Mucosa of stomach (tissue), 1 donor: ENCODE data around the gene PSD2.

ENCODE experiments used
- H3K27me3 ChIP-seq: one replicate; pipeline ENCODE4 v1.7.0; 2013; ENCODE audit warnings: mild to moderate bottlenecking, low read length; ENCODE audit not compliant: control insufficient read depth, insufficient read depth
- H3K36me3 ChIP-seq: one replicate; pipeline ENCODE4 v1.7.0; 2013; ENCODE audit warnings: low read length; ENCODE audit not compliant: control insufficient read depth, insufficient read depth
- H3K4me1 ChIP-seq: one replicate; pipeline ENCODE4 v1.7.0; 2013; ENCODE audit warnings: mild to moderate bottlenecking, low read length; ENCODE audit not compliant: control insufficient read depth, insufficient read depth
- H3K4me3 ChIP-seq: one replicate; pipeline ENCODE4 v1.7.0; 2013; ENCODE audit warnings: low read length
- H3K9ac ChIP-seq: one replicate; pipeline ENCODE4 v1.7.0; 2013; ENCODE audit warnings: mild to moderate bottlenecking, low read length, moderate library complexity
- H3K9me3 ChIP-seq: one replicate; pipeline ENCODE4 v1.7.0; 2013; ENCODE audit warnings: mild to moderate bottlenecking, low read length, moderate library complexity; ENCODE audit not compliant: control insufficient read depth
- donor health status: Pancreatic carcinoma.

Gene PSD2

DNA sequence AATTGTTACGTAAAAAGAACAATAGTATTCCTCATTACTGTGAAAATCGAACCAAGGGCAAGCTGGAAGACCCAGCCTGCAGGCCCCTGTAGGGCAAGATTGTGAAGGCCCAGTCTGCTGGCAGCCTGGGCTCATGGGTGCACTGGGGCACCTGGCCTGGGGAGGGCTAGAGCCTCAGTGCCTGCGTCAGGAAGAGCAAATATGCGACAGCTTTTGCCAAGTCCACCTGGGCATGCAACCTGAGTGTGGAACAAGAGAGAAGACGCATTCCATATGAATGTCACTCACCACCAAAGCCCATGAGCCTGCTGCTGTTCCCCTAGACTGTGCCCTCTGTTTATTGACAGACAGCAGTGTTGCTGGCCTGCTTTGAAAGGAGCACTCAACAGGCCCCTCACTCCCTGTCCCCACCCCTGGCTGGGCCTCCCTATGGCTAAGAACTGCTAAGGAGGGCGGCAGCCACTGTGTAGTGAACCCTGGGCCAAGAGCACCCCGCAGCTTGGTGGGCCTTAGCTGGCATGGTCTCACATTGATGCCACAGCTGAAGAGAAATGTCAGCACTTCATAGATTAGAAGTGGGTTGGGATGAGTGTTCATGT is 28.2 kb downstream of the PSD2 start:
- Histone ChIP-seq H3K36me3 (no peaks in the 10 kb centered on the region), H3K9ac (no peak overlapping the region), H3K27me3 (peaks cover 5% of the 10 kb centered on the region), H3K4me1 (no peaks in the 10 kb centered on the region), H3K4me3 (no peak overlapping the region), H3K9me3 (no peaks in the 10 kb centered on the region)

- no peaks in the 10 kb centered on the region for H3K36me3 ChIP-seq
- no peaks in the 10 kb centered on the region for H3K4me1 ChIP-seq
- no peaks in the 10 kb centered on the region for H3K27me3 ChIP-seq
- H3K9me3 ChIP-seq, result no peaks in the 10 kb centered on the region
- H3K4me3 ChIP-seq, result no peak overlapping the region
- H3K9ac ChIP-seq, result no peak overlapping the region
Measured at GRCh38 chr5:139825690-139826089, 30.1 kb downstream of the PSD2 start.

DNA sequence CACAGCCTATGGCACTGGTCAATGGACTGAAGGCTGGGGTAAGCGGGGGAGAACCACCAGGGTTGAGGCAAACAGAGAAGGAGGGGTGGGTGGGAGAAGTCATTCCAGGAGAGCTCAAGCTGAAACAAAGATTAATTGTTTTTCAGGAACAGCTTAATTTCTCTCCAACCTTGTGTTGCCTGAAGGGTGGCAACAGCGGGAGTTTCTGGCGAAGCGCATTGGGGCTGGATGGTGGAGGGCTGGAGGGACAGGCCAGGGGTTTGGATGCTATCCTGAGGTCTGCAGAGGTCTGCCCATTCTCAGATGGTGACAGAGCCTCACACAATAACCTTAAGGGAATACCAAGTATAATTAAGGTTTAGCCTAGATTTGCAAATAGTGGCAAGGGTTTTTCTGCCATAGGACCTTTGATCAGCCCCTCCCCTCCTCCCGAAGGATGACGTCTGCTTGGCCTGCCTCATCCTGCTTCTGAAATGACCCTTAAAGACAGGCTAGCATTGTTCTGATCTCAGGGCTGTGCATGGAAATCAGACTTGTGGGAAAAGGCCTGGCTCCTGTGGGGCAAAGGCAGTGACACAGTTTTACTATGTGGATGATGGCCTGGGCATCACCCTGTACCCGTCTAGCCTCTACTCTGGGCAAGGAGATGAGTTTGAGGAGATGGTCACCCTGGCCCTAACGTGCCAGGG is 32.7 kb downstream of the PSD2 start:
- Histone ChIP-seq H3K4me1 (no peaks in the 10 kb centered on the region), H3K9ac (no peak overlapping the region), H3K36me3 (no peaks in the 10 kb centered on the region), H3K4me3 (no peak overlapping the region), H3K9me3 (no peaks in the 10 kb centered on the region), H3K27me3 (peaks cover 9% of the 10 kb centered on the region)

GRCh38 chr5:139829471-139829870 is 33.9 kb downstream of the PSD2 start:
- Histone ChIP-seq H3K36me3 (no peaks in the 10 kb centered on the region), H3K9ac (no peak overlapping the region)

DNA sequence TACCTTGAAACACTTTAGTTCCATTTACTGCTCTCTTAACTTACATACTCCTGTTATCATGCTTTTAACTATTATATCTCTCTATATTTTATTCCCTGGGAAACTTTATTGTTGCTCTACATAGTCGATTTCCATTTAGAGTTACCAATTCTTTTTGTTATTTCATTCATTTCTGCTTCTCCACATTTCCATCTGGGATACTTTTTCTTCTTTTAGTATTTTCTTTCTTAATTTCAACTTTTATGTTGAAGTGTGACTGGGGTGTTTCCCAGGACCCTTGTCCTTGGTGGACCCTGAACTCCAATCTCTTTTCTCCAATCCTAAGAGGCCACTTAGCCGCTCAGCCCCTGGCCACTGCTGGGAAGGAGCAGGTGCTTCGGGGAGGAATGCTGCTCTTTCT is 36.0 kb downstream of the PSD2 start:
- Histone ChIP-seq H3K36me3 (no peaks in the 10 kb centered on the region), H3K27me3 (peaks cover 9% of the 10 kb centered on the region), H3K9me3 (no peaks in the 10 kb centered on the region), H3K9ac (no peak overlapping the region), H3K4me3 (no peak overlapping the region), H3K4me1 (no peaks in the 10 kb centered on the region)

More at GRCh38 chr5:139829471-139829870, 33.9 kb downstream of the PSD2 start:
- peaks cover 9% of the 10 kb centered on the region for H3K27me3 ChIP-seq
- no peaks in the 10 kb centered on the region for H3K9me3 ChIP-seq
- H3K4me1 ChIP-seq, result no peaks in the 10 kb centered on the region
- no peak overlapping the region for H3K4me3 ChIP-seq

- Histone ChIP-seq H3K4me3 (no peak overlapping the region), H3K9ac (no peak overlapping the region), H3K27me3 (peaks cover 9% of the 10 kb centered on the region), H3K9me3 (no peaks in the 10 kb centered on the region), H3K4me1 (no peaks in the 10 kb centered on the region), H3K36me3 (no peaks in the 10 kb centered on the region)
Measured at GRCh38 chr5:139833525-139833924, 37.9 kb downstream of the PSD2 start.

DNA sequence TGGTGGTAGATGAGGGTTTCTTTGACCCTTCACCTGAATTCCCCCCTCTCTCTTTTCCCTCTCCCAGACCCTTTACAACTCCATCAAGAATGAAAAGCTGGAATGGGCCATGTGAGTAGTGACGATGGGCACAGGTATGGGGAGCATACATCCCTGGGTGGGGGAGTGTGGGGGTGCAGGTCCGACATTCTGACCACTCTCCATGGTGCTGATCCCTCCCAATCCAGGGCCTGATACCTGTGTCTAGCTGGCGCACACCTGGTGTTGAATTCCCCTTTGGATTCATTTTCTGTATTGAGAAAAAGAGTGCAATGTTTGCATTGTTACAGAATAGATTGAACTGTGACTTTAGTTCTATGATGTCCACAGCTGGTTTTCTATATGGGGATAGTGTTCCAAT is 40.0 kb downstream of the PSD2 start:
- Histone ChIP-seq H3K4me3 (no peak overlapping the region), H3K4me1 (no peaks in the 10 kb centered on the region), H3K9me3 (no peaks in the 10 kb centered on the region), H3K9ac (no peak overlapping the region), H3K27me3 (peaks cover 9% of the 10 kb centered on the region), H3K36me3 (no peaks in the 10 kb centered on the region)

DNA sequence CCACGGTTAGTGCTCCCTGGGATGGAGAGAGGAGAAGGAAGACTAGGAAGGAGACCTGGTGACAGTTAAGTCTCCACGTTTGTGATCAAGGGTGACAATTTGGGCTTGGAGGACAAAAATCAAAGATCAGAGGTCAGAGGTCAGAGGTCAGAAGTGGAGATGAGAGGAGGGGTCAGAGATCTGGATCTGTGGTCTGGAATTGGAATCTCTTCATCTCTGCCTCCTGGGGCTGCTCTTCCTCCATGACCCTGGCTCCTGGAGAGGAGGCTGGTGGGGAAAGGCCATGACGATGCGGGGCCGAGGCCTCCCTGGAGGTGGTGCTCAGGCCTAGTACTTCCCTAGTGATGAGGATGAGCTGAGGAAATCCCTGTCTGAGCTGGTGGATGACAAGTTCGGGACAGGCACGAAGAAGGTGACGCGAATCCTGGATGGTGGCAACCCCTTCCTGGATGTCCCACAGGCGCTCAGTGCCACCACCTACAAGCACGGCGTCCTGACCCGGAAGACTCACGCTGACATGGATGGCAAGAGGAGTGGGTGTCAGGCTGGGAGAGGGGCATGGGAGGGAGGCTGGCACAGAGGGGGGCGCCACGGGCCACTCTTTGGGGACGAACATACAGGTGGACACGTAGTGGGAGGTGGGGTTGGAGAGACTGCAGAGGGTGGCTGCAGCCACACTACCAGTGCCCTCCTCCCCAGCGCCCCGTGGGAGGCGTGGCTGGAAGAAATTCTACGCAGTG is 41.0 kb downstream of the PSD2 start:
- Histone ChIP-seq H3K36me3 (no peaks in the 10 kb centered on the region), H3K9ac (no peak overlapping the region), H3K27me3 (peaks cover 9% of the 10 kb centered on the region), H3K4me3 (no peak overlapping the region), H3K4me1 (no peaks in the 10 kb centered on the region), H3K9me3 (no peaks in the 10 kb centered on the region)

DNA sequence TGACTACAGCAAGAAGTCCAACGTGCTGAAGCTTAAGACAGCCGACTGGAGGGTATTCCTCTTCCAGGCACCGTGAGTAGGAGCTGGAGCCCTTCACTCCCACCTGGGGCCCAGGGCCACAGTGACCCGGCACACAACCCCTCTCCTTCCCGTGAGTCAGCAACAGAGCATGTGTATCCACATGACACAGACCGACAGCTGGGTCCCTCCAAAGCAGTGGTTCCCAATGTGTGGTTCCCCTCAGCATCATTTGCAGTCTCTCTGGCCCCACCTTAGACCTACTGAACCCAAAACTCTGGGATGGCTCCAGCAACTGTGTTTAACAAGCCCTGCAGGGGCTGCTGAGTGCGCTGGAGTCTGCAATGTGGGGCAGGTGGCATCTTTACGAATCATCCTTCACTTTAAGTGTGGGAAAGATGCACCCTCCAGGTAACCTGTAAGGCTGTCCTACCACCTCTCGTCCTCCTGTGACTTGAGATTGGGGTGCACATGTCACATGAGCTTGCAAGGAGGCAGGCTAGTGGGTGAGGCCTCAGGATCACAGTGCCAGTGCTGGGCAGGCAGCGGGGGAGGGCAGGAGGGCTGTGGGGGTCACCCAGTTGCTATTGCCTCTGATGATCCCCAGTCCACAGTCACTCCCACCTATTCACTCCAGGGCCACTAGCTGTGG is 42.2 kb downstream of the PSD2 start:
- Histone ChIP-seq H3K36me3 (no peaks in the 10 kb centered on the region), H3K9ac (no peak overlapping the region), H3K9me3 (no peaks in the 10 kb centered on the region), H3K27me3 (peaks cover 3% of the 10 kb centered on the region), H3K4me3 (no peak overlapping the region), H3K4me1 (no peaks in the 10 kb centered on the region)

DNA sequence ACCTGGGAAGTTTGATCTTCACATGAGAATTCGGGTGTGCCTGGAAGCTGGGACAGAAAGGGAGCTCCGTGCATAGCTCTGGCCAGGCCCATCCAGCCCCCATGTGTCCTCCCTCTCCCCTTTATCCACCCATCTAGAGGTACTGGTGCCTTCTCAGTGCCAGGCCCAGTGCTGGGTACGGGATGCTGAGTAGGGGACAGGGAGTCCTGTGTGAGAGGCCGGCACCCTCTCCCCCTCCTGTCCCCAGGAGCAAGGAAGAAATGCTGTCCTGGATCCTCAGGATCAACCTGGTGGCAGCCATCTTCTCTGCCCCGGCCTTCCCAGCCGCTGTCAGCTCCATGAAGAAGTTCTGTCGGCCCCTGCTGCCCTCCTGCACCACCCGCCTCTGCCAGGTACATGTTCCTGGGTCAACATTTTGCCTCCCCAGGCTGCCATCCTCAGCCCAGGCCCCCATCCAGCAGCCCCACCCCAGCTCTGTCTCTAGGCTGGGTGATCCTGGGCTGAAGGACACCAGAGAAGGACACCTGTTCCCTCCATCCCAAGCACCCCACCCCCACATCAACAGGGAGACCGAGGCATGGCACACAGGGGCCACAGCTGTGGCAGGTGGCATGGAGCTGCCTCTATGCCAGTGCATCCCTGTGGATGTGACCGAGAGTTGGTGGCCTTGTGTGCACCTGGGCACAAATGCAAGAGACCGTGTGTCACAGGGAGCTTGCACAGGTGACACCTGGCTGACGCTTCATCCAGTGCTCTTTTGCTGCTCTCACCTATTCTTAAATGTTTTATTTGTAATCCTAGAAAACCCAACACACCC is 43.0 kb downstream of the PSD2 start:
- Histone ChIP-seq H3K9me3 (no peaks in the 10 kb centered on the region), H3K36me3 (no peaks in the 10 kb centered on the region), H3K9ac (no peak overlapping the region), H3K4me1 (no peaks in the 10 kb centered on the region), H3K27me3 (no peaks in the 10 kb centered on the region), H3K4me3 (no peak overlapping the region)

GRCh38 chr5:139839232-139839815 is 43.7 kb downstream of the PSD2 start:
- Histone ChIP-seq H3K36me3 (no peaks in the 10 kb centered on the region), H3K9me3 (no peaks in the 10 kb centered on the region), H3K9ac (no peak overlapping the region), H3K4me3 (no peak overlapping the region), H3K4me1 (no peaks in the 10 kb centered on the region), H3K27me3 (no peaks in the 10 kb centered on the region)
